Cardiac fibroblast (primary cell): Measurements from ENCODE around the gene EXOC3.
"Not testable (repeated sequence)": the region's sequence is repeated elsewhere in the genome, so short reads cannot be mapped to it uniquely, and the experiment has no call there.

ENCODE experiments used
- DNase-seq, 2 donors: peaks; one replicate each; pipeline versions ENCODE4 v3.0.0 to v3.0.0-alpha.2; 2010; ENCODE audit warnings: low read depth in 2 of 2
- H3K4me3 ChIP-seq, 2 donors: replicated peaks in 1 of 2; 1 replicate in 1 of 2; 2 replicates in 1 of 2; pipeline ENCODE4 v1.5.1; 2011; ENCODE audit warnings: low read depth in 2 of 2, low read length in 2 of 2, mild to moderate bottlenecking in 2 of 2, moderate library complexity in 1 of 2
- TF ChIP-seq, protein P1 (sequence below): IDR thresholded peaks from one replicate; pipeline ENCODE4 v1.5.1; 2011; ENCODE audit warnings: low read depth, mild to moderate bottlenecking, low read length, inconsistent platforms

Gene EXOC3

DNA sequence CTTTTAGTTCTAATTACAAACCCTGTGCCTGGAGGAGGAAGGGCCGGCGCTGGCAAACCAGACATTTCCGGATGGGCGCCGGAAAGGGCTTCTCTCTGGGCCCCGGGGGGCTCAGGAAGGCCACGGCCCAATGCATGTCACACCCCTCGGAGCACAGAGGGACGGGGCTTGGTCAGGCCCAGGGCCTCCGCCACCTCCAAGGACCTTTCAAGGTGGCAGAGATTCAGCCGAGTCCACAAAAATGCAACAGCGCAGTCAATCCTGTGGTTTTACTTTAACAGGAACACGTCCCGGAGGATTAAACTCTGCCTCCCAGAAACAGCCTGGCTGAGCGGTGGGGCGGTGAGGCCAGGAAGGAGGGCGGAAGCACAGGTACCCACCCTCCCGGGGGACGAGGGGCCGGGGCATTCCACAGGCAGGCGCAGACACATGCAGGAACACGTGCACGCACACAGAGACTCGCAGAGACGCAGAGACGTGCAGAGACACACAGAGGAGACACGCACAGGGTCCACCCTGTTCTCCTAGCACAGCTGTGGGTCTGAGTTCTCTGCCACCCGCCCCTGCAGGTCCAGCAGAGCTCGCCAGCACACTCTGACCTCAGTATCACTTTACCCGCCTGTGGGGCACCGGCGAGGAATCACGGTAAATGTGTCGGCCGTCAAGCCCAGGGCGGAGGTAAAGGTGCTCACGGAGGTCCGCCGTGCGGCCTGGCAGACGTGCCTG lies 58.3 kb downstream of the EXOC3 start:
- H3K4me3 ChIP-seq = no peak overlapping the region
- DNase-seq = no peak
- TF ChIP-seq, protein P1, sequence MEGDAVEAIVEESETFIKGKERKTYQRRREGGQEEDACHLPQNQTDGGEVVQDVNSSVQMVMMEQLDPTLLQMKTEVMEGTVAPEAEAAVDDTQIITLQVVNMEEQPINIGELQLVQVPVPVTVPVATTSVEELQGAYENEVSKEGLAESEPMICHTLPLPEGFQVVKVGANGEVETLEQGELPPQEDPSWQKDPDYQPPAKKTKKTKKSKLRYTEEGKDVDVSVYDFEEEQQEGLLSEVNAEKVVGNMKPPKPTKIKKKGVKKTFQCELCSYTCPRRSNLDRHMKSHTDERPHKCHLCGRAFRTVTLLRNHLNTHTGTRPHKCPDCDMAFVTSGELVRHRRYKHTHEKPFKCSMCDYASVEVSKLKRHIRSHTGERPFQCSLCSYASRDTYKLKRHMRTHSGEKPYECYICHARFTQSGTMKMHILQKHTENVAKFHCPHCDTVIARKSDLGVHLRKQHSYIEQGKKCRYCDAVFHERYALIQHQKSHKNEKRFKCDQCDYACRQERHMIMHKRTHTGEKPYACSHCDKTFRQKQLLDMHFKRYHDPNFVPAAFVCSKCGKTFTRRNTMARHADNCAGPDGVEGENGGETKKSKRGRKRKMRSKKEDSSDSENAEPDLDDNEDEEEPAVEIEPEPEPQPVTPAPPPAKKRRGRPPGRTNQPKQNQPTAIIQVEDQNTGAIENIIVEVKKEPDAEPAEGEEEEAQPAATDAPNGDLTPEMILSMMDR = no peak

DNA sequence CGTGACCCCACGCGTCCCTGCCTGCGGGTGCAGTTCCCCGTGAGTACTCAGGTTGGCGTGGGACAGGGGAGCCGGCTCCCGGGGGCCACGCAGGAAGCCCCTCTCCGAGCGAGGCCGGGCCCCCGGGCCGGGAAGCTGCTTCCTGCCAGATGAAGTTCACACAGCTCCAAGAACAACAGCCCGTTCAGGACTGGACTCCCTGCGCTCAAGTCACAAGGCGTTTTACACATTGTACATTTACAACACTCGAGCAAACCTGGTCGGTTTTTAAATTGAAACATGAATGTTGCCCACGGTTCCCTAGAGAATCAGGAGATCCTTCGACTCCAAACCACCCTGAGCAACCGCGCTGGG lies 58.8 kb downstream of the EXOC3 start:
- no peak for DNase-seq
- no peak overlapping the region for H3K4me3 ChIP-seq
- TF ChIP-seq, protein P1 = no peak

DNA sequence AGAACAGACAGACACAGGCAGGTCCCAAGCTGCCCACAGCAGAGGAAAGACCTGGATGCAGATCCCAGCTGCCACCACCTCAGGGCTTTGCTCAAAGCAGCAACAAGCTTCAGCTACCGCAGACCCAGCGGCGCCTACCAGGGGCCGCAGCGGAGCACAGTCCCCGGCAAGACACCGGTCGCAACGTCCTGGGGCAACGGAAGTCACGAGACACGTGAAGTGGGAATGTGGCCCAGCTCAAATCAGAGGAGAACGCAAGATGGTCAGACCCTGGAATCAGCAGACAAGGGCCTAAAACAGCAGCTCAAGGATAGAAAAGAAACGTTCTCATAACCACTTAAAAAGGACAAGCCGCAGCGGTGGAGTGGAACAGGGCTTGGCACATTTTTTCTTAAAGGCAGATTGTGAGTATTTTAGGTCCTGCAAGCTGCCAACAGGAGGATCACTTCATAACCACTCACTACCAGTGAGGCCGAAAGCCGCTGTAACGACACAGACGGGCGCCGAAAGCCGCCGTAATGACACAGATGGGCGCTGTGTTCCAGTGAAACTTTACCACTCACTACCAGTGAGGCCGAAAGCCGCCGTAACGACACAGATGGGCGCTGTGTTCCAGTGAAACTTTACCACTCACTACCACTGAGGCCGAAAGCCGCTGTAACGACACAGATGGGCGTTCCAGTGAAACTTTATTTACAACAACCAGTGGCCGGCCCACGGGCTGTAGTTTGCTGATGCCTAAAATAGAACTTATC lies 59.5 kb downstream of the EXOC3 start:
- TF ChIP-seq, protein P1 = no peak
- H3K4me3 ChIP-seq = no peak overlapping the region

DNA sequence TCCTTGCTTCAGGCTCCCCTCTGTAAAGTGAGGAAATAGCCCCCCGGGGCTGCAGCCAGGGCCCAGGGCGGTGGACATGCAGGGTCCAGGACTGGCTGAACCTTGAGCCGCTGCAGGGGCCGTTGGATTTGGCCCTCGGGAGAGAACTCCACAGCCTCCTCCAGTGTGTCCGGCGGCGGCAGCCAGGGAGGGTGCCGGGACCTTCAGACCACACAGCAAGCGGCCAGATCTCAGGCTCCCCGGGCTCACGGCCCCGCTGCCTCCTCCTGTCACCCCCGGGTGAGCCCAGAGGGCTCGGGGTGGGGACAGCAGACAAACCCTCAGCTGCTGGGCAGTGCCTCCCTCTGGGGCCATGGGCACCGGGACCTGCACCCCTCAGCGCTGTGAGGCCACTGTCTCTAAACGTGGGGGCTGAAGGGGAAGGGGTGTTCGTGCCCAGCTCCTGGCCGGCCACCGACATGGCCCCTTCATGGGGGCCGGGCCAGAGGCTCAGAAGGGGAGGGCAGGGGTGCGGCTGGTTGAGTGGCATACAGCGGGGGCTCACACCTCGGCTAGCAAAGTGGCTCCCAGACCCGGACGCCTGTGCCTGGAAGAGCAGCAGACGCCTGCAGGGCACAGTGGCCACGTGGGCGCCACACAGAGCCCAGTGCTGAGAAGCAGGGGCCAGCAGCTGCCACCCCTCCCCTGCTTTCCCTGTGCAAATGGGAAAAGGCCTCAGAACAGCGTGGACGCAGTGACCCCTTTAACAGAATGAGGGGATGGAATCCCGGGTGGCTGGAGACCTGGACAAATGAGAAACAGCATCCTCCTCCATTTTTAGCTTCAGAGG lies 61.6 kb downstream of the EXOC3 start:
- H3K4me3 ChIP-seq = no peak overlapping the region
- DNase-seq = no peak
- TF ChIP-seq, protein P1 = no peak

More for the DNA sequence above, 59.5 kb downstream of the EXOC3 start:
- DNase-seq = no peak

DNA sequence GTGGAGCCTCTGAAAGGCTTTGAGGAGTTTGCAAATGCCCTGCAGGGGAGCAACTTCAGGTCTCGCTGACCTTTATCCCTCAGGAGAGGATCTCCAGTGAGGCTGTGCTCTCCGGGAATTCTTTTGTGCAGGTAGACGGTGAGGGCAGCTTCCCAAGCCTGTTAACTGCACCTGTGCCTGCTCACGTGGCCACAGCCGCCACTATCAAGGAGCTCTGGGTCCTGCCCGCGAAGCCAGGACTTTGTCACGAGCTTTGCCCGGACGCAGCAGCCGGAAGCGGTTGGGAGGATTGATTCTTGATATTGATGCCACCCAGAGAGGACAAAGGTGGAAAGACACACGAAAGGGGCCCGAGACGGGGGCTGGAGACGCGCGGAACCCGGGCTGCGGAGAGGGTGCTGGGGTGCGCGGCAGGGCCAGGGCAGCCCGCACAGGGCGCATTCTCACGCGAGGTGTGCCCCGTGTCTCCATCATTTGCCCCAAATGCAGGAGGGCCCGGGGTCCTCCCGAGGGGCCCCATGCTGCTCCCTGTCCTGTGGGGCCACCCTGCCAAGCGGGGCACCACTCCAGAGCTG lies 63.1 kb downstream of the EXOC3 start:
- TF ChIP-seq, protein P1 = no peak
- DNase-seq = no peak
- H3K4me3 ChIP-seq = no peak overlapping the region

DNA sequence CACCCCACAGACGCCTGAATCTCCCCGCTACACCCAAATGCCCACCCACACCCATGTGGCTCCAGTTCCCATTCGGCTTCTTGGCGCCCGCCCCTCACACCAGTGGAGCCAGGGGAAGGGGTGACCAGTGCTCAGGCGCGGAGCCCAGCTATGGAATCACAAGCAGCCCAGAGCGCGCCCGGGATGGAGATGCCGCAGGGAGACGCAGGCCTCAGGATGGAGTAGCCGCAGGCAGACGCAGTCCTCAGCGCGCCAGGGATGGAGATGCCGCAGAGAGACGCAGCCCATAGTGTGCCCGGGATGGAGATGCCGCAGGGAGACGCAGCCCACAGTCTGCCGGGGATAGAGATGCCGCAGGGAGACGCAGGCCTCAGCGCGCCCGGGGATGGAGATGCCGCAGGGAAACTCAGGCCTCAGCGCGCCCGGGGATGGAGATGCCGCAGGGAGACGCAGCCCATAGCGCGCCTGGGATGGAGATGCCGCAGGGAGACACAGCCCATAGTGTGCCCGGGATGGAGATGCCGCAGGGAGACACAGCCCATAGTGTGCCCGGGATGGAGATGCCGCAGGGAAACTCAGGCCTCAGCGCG lies 65.1 kb downstream of the EXOC3 start:
- DNase-seq, H3K4me3 ChIP-seq: not testable (repeated sequence)
